GM23338 (cell line): ENCODE data around the gene ARID1B. TPM values are rescaled to one million over a fixed set of nuclear protein-coding genes. Genes with fewer than 3 reads are reported as not detected.

ENCODE experiments used
- ATAC-seq: fragments of 200-7000 bp; cut with Tn5 transposase; 3 replicates; pipeline ENCODE4 v1.9.1; 2020
- DNase-seq: peaks from one replicate; pipeline ENCODE4 v3.0.0-alpha.2; 2015; ENCODE audit warnings: low spot score
- H2AFZ ChIP-seq: fragments of 200-600 bp; sonication (generic); 2 replicates; pipeline ENCODE4 v1.8.0; 2016; ENCODE audit warnings: antibody characterized with exemption, mild to moderate bottlenecking, moderate library complexity
- H3F3A ChIP-seq: fragments of 200-600 bp; sonication (generic); replicated peaks from 2 replicates; pipeline ENCODE4 v1.8.0; 2017; ENCODE audit warnings: antibody characterized with exemption, mixed run types, low read depth
- H3K27ac ChIP-seq: fragments of 200-600 bp; sonication (generic); 2 replicates; pipeline ENCODE4 v1.6.1; 2016; ENCODE audit warnings: low read depth
- H3K27me3 ChIP-seq: fragments of 200-600 bp; sonication (generic); 2 replicates; pipeline ENCODE4 v1.8.0; 2016; ENCODE audit warnings: mild to moderate bottlenecking, mixed run types, moderate library complexity; ENCODE audit not compliant: insufficient read depth
- H3K36me3 ChIP-seq: fragments of 200-600 bp; sonication (generic); 2 replicates; pipeline ENCODE4 v1.8.0; 2016; ENCODE audit warnings: mild to moderate bottlenecking; ENCODE audit not compliant: insufficient read depth
- H3K4me1 ChIP-seq: fragments of 200-600 bp; sonication (generic); 2 replicates; pipeline ENCODE4 v1.8.0; 2016; ENCODE audit warnings: mild to moderate bottlenecking, moderate library complexity; ENCODE audit not compliant: insufficient read depth
- H3K4me2 ChIP-seq: fragments of 200-600 bp; sonication (generic); 2 replicates; pipeline ENCODE4 v1.7.1; 2017; ENCODE audit warnings: mixed run types
- H3K4me3 ChIP-seq: fragments of 200-600 bp; sonication (generic); 2 replicates; pipeline ENCODE4 v1.6.1; 2016; ENCODE audit warnings: mixed run types
- H3K79me2 ChIP-seq: fragments of 200-600 bp; sonication (generic); replicated peaks from 2 replicates; pipeline ENCODE4 v1.8.0; 2017; ENCODE audit warnings: mild to moderate bottlenecking; ENCODE audit not compliant: insufficient read depth
- H3K9me2 ChIP-seq: fragments of 200-600 bp; sonication (generic); 2 replicates; pipeline ENCODE4 v1.8.0; 2017; ENCODE audit not compliant: insufficient read depth
- H4K20me1 ChIP-seq: fragments of 200-600 bp; sonication (generic); replicated peaks from 2 replicates; pipeline ENCODE4 v1.8.0; 2017; ENCODE audit warnings: mild to moderate bottlenecking; ENCODE audit not compliant: insufficient read depth
- H3K27ac Mint-ChIP-seq: 2 replicates; pipeline ENCODE4 v1.8.0; 2020; ENCODE audit warnings: inconsistent platforms, mild to moderate bottlenecking, moderate library complexity, mixed read lengths
- H3K27me3 Mint-ChIP-seq: 3 replicates; pipeline ENCODE4 v1.8.0; 2022; ENCODE audit warnings: low read depth, mild to moderate bottlenecking, moderate library complexity, mixed read lengths, inconsistent platforms; ENCODE audit not compliant: insufficient read depth, poor library complexity
- H3K36me3 Mint-ChIP-seq: 3 replicates; pipeline ENCODE4 v1.8.0; 2021; ENCODE audit warnings: low read depth, mild to moderate bottlenecking, inconsistent platforms, moderate library complexity, mixed read lengths
- H3K4me1 Mint-ChIP-seq: 3 replicates; pipeline ENCODE4 v1.8.0; 2020; ENCODE audit warnings: mild to moderate bottlenecking, inconsistent platforms, mixed read lengths
- H3K4me3 Mint-ChIP-seq: 3 replicates; pipeline ENCODE4 v1.8.0; 2021; ENCODE audit warnings: moderate library complexity, mild to moderate bottlenecking, inconsistent platforms, mixed read lengths
- H3K9me3 Mint-ChIP-seq: 3 replicates; pipeline ENCODE4 v1.8.0; 2020; ENCODE audit warnings: moderate library complexity, mild to moderate bottlenecking, inconsistent platforms, mixed read lengths
- CREB1 ChIP-seq: fragments of 250-450 bp; sonication (Bioruptor Pico); IDR thresholded peaks from 2 replicates; pipeline ENCODE4 v1.5.0; 2020; ENCODE audit warnings: low read depth, mild to moderate bottlenecking, moderate library complexity
- ETS1 ChIP-seq: IDR thresholded peaks from 2 replicates; pipeline ENCODE4 v1.6.1; 2016; ENCODE audit warnings: antibody characterized with exemption
- EZH2 ChIP-seq: fragments of 200-600 bp; sonication (generic); IDR thresholded peaks from one replicate; pipeline ENCODE4 v1.8.0; 2017; ENCODE audit warnings: antibody characterized with exemption, mild to moderate bottlenecking, low read depth; ENCODE audit not compliant: unreplicated experiment
- EZH2phosphoT487 ChIP-seq: fragments of 200-600 bp; sonication (generic); IDR thresholded peaks from one replicate; pipeline ENCODE4 v1.8.1; 2018; ENCODE audit warnings: antibody characterized with exemption; ENCODE audit not compliant: unreplicated experiment
- JUNB ChIP-seq: IDR thresholded peaks from one replicate; pipeline ENCODE4 v1.6.1; 2016; ENCODE audit warnings: antibody characterized with exemption; ENCODE audit not compliant: unreplicated experiment
- STAT1 ChIP-seq: IDR thresholded peaks from one replicate; pipeline ENCODE4 v1.6.1; 2016; ENCODE audit warnings: antibody characterized with exemption; ENCODE audit not compliant: unreplicated experiment
- ZNF114 ChIP-seq: fragments of 250-450 bp; sonication (Bioruptor Pico); IDR thresholded peaks from 2 replicates; pipeline ENCODE4 v1.5.0; 2020; ENCODE audit warnings: mild to moderate bottlenecking, moderate library complexity
- polyA plus RNA-seq: library from polyadenylated mRNA; unstranded; fragments of >200 nt; fragmentation: Nextera tagmentation; extraction: Ambion mirVana; gene quantifications from 2 replicates; pipeline ENCODE4 v1.2.1, GENCODE V29; 2016
- total RNA-seq: library from RNA; depleted of rRNA; stranded (reverse); fragments of >200 nt; shearing (Covaris generic); gene quantifications from 2 replicates; pipeline ENCODE4 v1.2.3, GENCODE V29; 2014
- TF ChIP-seq, protein P1 (sequence below): fragments of 250-450 bp; sonication (Bioruptor Pico); IDR thresholded peaks from 2 replicates; pipeline ENCODE4 v1.5.0; 2020; ENCODE audit warnings: mild to moderate bottlenecking, moderate library complexity
- TF ChIP-seq, protein P2 (sequence below), 2 experiments: fragments of 200-600 bp in 1 of 2; sonication (generic) in 1 of 2; conservative IDR thresholded peaks; 2 replicates each; pipeline versions ENCODE4 v1.5.1 to v1.6.1; 2016 to 2017; ENCODE audit warnings: antibody characterized with exemption in 2 of 2, low read depth in 2 of 2, mild to moderate bottlenecking in 2 of 2, moderate library complexity in 1 of 2

The ARID1B gene
- total and polyA plus RNA-seq, 2 experiments from 2014 or later, result 59.3 to 72.2 TPM

DNA sequence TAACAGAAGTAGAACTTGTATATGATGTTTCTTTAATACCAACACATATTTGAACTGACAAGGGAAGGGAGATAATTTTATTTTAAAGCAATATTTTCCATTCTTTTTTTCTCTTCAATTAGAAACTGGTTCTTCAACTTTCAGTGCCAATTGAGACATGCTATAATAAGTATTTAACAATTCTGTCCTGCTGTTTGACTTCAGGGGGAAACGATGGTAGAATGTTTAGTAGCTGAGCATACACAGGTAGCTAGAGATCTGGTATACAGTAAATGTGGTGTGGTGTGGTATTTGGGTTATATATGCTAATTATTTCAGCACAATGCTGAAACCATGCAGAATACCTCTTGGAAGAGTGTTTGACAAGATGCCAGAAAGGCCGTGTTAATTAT, 156.9 kb downstream of the ARID1B start:
- Histone ChIP-seq H2AFZ (no peak overlapping the region), H4K20me1 (no peaks in the 10 kb centered on the region), H3K79me2 (peaks cover 96% of the 10 kb centered on the region), H3K4me3 (no peak overlapping the region), H3K36me3 (no peaks in the 10 kb centered on the region), H3K9me2 (no peaks in the 10 kb centered on the region), H3K27ac (no peak overlapping the region), H3K4me2 (no peak overlapping the region), H3F3A (no peaks in the 10 kb centered on the region), H3K4me1 (peaks cover 45% of the 10 kb centered on the region), H3K27me3 (no peaks in the 10 kb centered on the region)
- TF ChIP-seq, protein P1, sequence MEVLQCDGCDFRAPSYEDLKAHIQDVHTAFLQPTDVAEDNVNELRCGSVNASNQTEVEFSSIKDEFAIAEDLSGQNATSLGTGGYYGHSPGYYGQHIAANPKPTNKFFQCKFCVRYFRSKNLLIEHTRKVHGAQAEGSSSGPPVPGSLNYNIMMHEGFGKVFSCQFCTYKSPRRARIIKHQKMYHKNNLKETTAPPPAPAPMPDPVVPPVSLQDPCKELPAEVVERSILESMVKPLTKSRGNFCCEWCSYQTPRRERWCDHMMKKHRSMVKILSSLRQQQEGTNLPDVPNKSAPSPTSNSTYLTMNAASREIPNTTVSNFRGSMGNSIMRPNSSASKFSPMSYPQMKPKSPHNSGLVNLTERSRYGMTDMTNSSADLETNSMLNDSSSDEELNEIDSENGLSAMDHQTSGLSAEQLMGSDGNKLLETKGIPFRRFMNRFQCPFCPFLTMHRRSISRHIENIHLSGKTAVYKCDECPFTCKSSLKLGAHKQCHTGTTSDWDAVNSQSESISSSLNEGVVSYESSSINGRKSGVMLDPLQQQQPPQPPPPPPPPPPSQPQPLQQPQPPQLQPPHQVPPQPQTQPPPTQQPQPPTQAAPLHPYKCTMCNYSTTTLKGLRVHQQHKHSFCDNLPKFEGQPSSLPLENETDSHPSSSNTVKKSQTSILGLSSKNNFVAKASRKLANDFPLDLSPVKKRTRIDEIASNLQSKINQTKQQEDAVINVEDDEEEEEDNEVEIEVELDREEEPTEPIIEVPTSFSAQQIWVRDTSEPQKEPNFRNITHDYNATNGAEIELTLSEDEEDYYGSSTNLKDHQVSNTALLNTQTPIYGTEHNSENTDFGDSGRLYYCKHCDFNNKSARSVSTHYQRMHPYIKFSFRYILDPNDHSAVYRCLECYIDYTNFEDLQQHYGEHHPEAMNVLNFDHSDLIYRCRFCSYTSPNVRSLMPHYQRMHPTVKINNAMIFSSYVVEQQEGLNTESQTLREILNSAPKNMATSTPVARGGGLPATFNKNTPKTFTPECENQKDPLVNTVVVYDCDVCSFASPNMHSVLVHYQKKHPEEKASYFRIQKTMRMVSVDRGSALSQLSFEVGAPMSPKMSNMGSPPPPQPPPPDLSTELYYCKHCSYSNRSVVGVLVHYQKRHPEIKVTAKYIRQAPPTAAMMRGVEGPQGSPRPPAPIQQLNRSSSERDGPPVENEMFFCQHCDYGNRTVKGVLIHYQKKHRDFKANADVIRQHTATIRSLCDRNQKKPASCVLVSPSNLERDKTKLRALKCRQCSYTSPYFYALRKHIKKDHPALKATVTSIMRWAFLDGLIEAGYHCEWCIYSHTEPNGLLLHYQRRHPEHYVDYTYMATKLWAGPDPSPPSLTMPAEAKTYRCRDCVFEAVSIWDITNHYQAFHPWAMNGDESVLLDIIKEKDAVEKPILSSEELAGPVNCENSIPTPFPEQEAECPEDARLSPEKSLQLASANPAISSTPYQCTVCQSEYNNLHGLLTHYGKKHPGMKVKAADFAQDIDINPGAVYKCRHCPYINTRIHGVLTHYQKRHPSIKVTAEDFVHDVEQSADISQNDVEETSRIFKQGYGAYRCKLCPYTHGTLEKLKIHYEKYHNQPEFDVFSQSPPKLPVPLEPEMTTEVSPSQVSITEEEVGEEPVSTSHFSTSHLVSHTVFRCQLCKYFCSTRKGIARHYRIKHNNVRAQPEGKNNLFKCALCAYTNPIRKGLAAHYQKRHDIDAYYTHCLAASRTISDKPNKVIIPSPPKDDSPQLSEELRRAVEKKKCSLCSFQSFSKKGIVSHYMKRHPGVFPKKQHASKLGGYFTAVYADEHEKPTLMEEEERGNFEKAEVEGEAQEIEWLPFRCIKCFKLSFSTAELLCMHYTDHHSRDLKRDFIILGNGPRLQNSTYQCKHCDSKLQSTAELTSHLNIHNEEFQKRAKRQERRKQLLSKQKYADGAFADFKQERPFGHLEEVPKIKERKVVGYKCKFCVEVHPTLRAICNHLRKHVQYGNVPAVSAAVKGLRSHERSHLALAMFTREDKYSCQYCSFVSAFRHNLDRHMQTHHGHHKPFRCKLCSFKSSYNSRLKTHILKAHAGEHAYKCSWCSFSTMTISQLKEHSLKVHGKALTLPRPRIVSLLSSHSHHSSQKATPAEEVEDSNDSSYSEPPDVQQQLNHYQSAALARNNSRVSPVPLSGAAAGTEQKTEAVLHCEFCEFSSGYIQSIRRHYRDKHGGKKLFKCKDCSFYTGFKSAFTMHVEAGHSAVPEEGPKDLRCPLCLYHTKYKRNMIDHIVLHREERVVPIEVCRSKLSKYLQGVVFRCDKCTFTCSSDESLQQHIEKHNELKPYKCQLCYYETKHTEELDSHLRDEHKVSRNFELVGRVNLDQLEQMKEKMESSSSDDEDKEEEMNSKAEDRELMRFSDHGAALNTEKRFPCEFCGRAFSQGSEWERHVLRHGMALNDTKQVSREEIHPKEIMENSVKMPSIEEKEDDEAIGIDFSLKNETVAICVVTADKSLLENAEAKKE, result no peak
- TF ChIP-seq STAT1 (no peak), ZNF114 (CRISPR knock-in tag) (no peak), ETS1 (no peak), EZH2 (no peak), JUNB (no peak), EZH2phosphoT487 (no peak), CREB1 (no peak)
- TF ChIP-seq, protein P2, sequence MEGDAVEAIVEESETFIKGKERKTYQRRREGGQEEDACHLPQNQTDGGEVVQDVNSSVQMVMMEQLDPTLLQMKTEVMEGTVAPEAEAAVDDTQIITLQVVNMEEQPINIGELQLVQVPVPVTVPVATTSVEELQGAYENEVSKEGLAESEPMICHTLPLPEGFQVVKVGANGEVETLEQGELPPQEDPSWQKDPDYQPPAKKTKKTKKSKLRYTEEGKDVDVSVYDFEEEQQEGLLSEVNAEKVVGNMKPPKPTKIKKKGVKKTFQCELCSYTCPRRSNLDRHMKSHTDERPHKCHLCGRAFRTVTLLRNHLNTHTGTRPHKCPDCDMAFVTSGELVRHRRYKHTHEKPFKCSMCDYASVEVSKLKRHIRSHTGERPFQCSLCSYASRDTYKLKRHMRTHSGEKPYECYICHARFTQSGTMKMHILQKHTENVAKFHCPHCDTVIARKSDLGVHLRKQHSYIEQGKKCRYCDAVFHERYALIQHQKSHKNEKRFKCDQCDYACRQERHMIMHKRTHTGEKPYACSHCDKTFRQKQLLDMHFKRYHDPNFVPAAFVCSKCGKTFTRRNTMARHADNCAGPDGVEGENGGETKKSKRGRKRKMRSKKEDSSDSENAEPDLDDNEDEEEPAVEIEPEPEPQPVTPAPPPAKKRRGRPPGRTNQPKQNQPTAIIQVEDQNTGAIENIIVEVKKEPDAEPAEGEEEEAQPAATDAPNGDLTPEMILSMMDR (conservative IDR thresholded peaks at IDR 0.05; ENCODE audit: low read depth in 2 of 2), result no peak
- H3K4me3 Mint-ChIP-seq, result peak overlapping the region; percentile 27; the same call in 1 of the 3 replicates
- DNase-seq, result no peak
- H3K27me3 Mint-ChIP-seq, result no peaks in the 10 kb centered on the region
- peaks cover 7% of the 10 kb centered on the region; the same call in 2 of the 3 replicates for H3K36me3 Mint-ChIP-seq
- no peaks in the 10 kb centered on the region for H3K9me3 Mint-ChIP-seq
- no peak overlapping the region; the same call in 1 of the 2 replicates for H3K27ac Mint-ChIP-seq
- no peak for ATAC-seq
- H3K4me1 Mint-ChIP-seq, result peaks cover 67% of the 10 kb centered on the region
